GM18499 (cell line): ENCODE measurements around the gene GPR107.
"Not testable (repeated sequence)": the region's sequence is repeated elsewhere in the genome, so short reads cannot be mapped to it uniquely, and the experiment has no call there.

Experiments
- ATAC-seq: cut with Tn5 transposase; IDR thresholded peaks from one replicate; pipeline ENCODE4 v1.9.1; 2021; ENCODE audit warnings: moderate number of reproducible peaks; ENCODE audit not compliant: insufficient read depth, unreplicated experiment

GPR107 gene

GRCh38 chr9:130053504-130054324 is at the start of gene GPR107:
GPR107 (plus strand) TSS chr9:130053906; CDS start chr9:130053933, 27 bp downstream.
- ATAC-seq, result no peak

GRCh38 chr9:130003943-130004552 is 49.7 kb upstream of the GPR107 start:
- no peak for ATAC-seq

- ATAC-seq, result not testable (repeated sequence)
Measured at GRCh38 chr9:130006952-130007351, 46.8 kb upstream of the GPR107 start.

GRCh38 chr9:130008538-130008937 is 45.2 kb upstream of the GPR107 start:
- no peak for ATAC-seq

- ATAC-seq, result not testable (repeated sequence)
Measured at GRCh38 chr9:130009546-130009945, 44.2 kb upstream of the GPR107 start.

- no peak for ATAC-seq
Measured at GRCh38 chr9:130010151-130010988, 43.3 kb upstream of the GPR107 start.

GRCh38 chr9:130013326-130013725 is 40.4 kb upstream of the GPR107 start:
- ATAC-seq, result no peak

- ATAC-seq, result no peak
Measured at GRCh38 chr9:130015353-130016019, 38.2 kb upstream of the GPR107 start.

- ATAC-seq, result no peak
Measured at GRCh38 chr9:130017076-130017475, 36.6 kb upstream of the GPR107 start.

- ATAC-seq, result not testable (repeated sequence)
Measured at GRCh38 chr9:130017510-130017909, 36.2 kb upstream of the GPR107 start.

GRCh38 chr9:130018265-130018664 is 35.4 kb upstream of the GPR107 start:
- ATAC-seq, result no peak

GRCh38 chr9:130020618-130021017 is 33.1 kb upstream of the GPR107 start:
- ATAC-seq, result no peak

GRCh38 chr9:130021123-130021522 is 32.6 kb upstream of the GPR107 start:
- no peak for ATAC-seq

- not testable (repeated sequence) for ATAC-seq
Measured at GRCh38 chr9:130021842-130022241, 31.9 kb upstream of the GPR107 start.

GRCh38 chr9:130022566-130023143 is 31.1 kb upstream of the GPR107 start:
- ATAC-seq, result no peak

- ATAC-seq, result no peak
Measured at GRCh38 chr9:130023144-130023787, 30.4 kb upstream of the GPR107 start.

- ATAC-seq, result no peak
Measured at GRCh38 chr9:130023994-130024596, 29.6 kb upstream of the GPR107 start.

- no peak for ATAC-seq
Measured at GRCh38 chr9:130024597-130024994, 29.1 kb upstream of the GPR107 start.
